Neural progenitor cell (in vitro differentiated cells): ENCODE measurements around the gene PTPRG. TPM values are rescaled to one million over a fixed set of nuclear protein-coding genes. Genes with fewer than 3 reads are reported as not detected.
"Not testable (repeated sequence)": the region's sequence is repeated elsewhere in the genome, so short reads cannot be mapped to it uniquely, and the experiment has no call there.

Source experiments
- DNase-seq: peaks from one replicate; pipeline ENCODE4 v3.0.0-alpha.2; 2016; ENCODE audit warnings: low spot score
- H2AFZ ChIP-seq: fragments of 200-600 bp; sonication (generic); replicated peaks from 2 replicates; pipeline ENCODE4 v1.6.1; 2016; ENCODE audit warnings: antibody characterized with exemption
- H3F3A ChIP-seq: fragments of 200-600 bp; sonication (generic); 2 replicates; pipeline ENCODE4 v1.6.1; 2016; ENCODE audit warnings: antibody characterized with exemption, low read depth
- H3K27ac ChIP-seq: fragments of 200-600 bp; sonication (generic); 2 replicates; pipeline ENCODE4 v1.5.1; 2016; ENCODE audit warnings: mild to moderate bottlenecking
- H3K27me3 ChIP-seq: fragments of 200-600 bp; sonication (generic); 2 replicates; pipeline ENCODE4 v1.6.1; 2016; ENCODE audit warnings: mild to moderate bottlenecking, moderate library complexity
- H3K36me3 ChIP-seq: fragments of 200-600 bp; sonication (generic); 2 replicates; pipeline ENCODE4 v1.5.1; 2016
- H3K4me1 ChIP-seq: fragments of 200-600 bp; sonication (generic); 2 replicates; pipeline ENCODE4 v1.6.1; 2016; ENCODE audit warnings: mixed run types
- H3K4me2 ChIP-seq: fragments of 200-600 bp; sonication (generic); 2 replicates; pipeline ENCODE4 v1.6.1; 2016
- H3K4me3 ChIP-seq: fragments of 200-600 bp; sonication (generic); 2 replicates; pipeline ENCODE4 v1.5.1; 2016
- H3K79me2 ChIP-seq: fragments of 200-600 bp; sonication (generic); 2 replicates; pipeline ENCODE4 v1.6.1; 2016; ENCODE audit warnings: low read depth
- H3K9ac ChIP-seq: fragments of 200-600 bp; sonication (generic); 2 replicates; pipeline ENCODE4 v1.6.1; 2016
- H3K9me3 ChIP-seq: fragments of 200-600 bp; sonication (generic); 2 replicates; pipeline ENCODE4 v1.5.1; 2016; ENCODE audit warnings: low read depth
- H4K20me1 ChIP-seq: fragments of 200-600 bp; sonication (generic); 2 replicates; pipeline ENCODE4 v1.6.1; 2016; ENCODE audit warnings: low read depth
- H3K27ac Mint-ChIP-seq: 3 replicates; pipeline ENCODE4 v1.8.0; 2021; ENCODE audit warnings: mixed read lengths
- H3K27me3 Mint-ChIP-seq: 2 replicates; pipeline ENCODE4 v1.8.0; 2022; ENCODE audit warnings: low read depth, mild to moderate bottlenecking, inconsistent platforms, moderate library complexity, mixed read lengths; ENCODE audit not compliant: insufficient read depth
- H3K36me3 Mint-ChIP-seq: 3 replicates; pipeline ENCODE4 v1.8.0; 2021; ENCODE audit warnings: mixed read lengths
- H3K4me1 Mint-ChIP-seq: 3 replicates; pipeline ENCODE4 v1.8.0; 2021; ENCODE audit warnings: mixed read lengths
- H3K4me3 Mint-ChIP-seq: 3 replicates; pipeline ENCODE4 v1.8.0; 2021; ENCODE audit warnings: mild to moderate bottlenecking, moderate library complexity, mixed read lengths
- H3K9me3 Mint-ChIP-seq: 3 replicates; pipeline ENCODE4 v1.8.0; 2020; ENCODE audit warnings: mixed read lengths
- CTCF ChIP-seq: fragments of 200-600 bp; sonication (generic); IDR thresholded peaks from 2 replicates; pipeline ENCODE4 v1.5.1; 2017; ENCODE audit warnings: antibody characterized with exemption, mild to moderate bottlenecking
- EZH2 ChIP-seq: fragments of 200-600 bp; sonication (generic); IDR thresholded peaks from 2 replicates; pipeline ENCODE4 v1.6.1; 2017; ENCODE audit warnings: antibody characterized with exemption, mild to moderate bottlenecking, moderate library complexity
- EZH2phosphoT487 ChIP-seq: fragments of 200-600 bp; sonication (generic); IDR thresholded peaks from 2 replicates; pipeline ENCODE4 v1.6.1; 2017; ENCODE audit warnings: antibody characterized with exemption
- total RNA-seq: library from RNA; depleted of rRNA; stranded (reverse); fragments of >200 nt; gene quantifications from 2 replicates; pipeline ENCODE4 v1.2.3, GENCODE V29; 2015; ENCODE audit warnings: low replicate concordance

Gene PTPRG
- total RNA-seq, 1 donor from 2014 or later = 65.3 TPM

GRCh38 chr3:62035402-62036057, 474.2 kb downstream of the PTPRG start:
- Histone ChIP-seq H4K20me1 (peaks cover 28% of the 10 kb centered on the region), H3K4me1 (no peaks in the 10 kb centered on the region), H3K79me2 (no peaks in the 10 kb centered on the region), H3K4me3 (no peak overlapping the region), H3F3A (no peaks in the 10 kb centered on the region), H3K9me3 (no peaks in the 10 kb centered on the region), H3K4me2 (no peak overlapping the region), H3K36me3 (no peaks in the 10 kb centered on the region), H2AFZ (no peak overlapping the region), H3K27me3 (no peaks in the 10 kb centered on the region), H3K9ac (no peak overlapping the region), H3K27ac (no peak overlapping the region)
- H3K36me3 Mint-ChIP-seq = no peaks in the 10 kb centered on the region
- no peak overlapping the region for H3K27ac Mint-ChIP-seq
- TF ChIP-seq CTCF (no peak), EZH2phosphoT487 (no peak), EZH2 (no peak)
- H3K4me1 Mint-ChIP-seq = no peaks in the 10 kb centered on the region
- DNase-seq = no peak
- H3K27me3 Mint-ChIP-seq = no peaks in the 10 kb centered on the region
- no peak overlapping the region for H3K4me3 Mint-ChIP-seq
- H3K9me3 Mint-ChIP-seq = no peaks in the 10 kb centered on the region

- Histone ChIP-seq H3K27ac (no peak overlapping the region), H3K27me3 (no peaks in the 10 kb centered on the region), H2AFZ (no peak overlapping the region), H3K4me3 (no peak overlapping the region), H3F3A (no peaks in the 10 kb centered on the region), H3K9me3 (no peaks in the 10 kb centered on the region), H3K36me3 (no peaks in the 10 kb centered on the region), H4K20me1 (peaks cover 28% of the 10 kb centered on the region), H3K4me1 (no peaks in the 10 kb centered on the region), H3K79me2 (peaks cover 6% of the 10 kb centered on the region), H3K9ac (no peak overlapping the region), H3K4me2 (no peak overlapping the region)
- Mint-ChIP-seq H3K9me3 (no peaks in the 10 kb centered on the region), H3K27ac (no peak overlapping the region), H3K4me3 (no peak overlapping the region), H3K36me3 (no peaks in the 10 kb centered on the region), H3K4me1 (no peaks in the 10 kb centered on the region), H3K27me3 (no peaks in the 10 kb centered on the region)
- no peak for TF ChIP-seq EZH2
- TF ChIP-seq EZH2phosphoT487 = no peak
- no peak for TF ChIP-seq CTCF
- no peak for DNase-seq
Measured at GRCh38 chr3:62036726-62037125, 475.4 kb downstream of the PTPRG start.

DNA sequence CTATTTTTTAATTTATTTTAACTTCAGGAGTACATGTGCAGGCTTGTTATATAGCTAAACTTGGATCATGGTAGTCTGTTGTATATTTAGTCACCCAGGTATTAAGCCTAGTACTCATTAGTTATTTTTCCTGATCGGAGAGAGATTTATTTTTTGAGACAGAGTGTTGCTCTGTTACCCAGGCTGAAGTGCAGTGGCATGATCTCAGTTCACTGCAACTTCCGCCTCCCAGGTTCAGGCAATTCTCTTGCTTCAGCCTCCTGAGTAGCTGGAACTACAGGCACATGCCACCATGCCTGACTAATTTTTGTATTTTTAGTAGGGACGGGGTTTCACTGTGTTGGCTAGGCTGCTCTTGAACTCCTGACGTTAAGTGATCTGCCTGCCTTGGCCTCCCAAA, 477.4 kb downstream of the PTPRG start:
- H3K4me2 ChIP-seq, H3K4me1 Mint-ChIP-seq, H3K36me3 Mint-ChIP-seq, H2AFZ ChIP-seq, H3K36me3 ChIP-seq, H3K9me3 ChIP-seq, H3K27me3 Mint-ChIP-seq, H3K4me3 Mint-ChIP-seq, H3K4me3 ChIP-seq, DNase-seq, H3K79me2 ChIP-seq, H3F3A ChIP-seq, H3K4me1 ChIP-seq, H3K27ac ChIP-seq, H3K27me3 ChIP-seq, H3K27ac Mint-ChIP-seq, H3K9me3 Mint-ChIP-seq, H3K9ac ChIP-seq: not testable (repeated sequence)
- H4K20me1 ChIP-seq = peaks cover 16% of the 10 kb centered on the region

DNA sequence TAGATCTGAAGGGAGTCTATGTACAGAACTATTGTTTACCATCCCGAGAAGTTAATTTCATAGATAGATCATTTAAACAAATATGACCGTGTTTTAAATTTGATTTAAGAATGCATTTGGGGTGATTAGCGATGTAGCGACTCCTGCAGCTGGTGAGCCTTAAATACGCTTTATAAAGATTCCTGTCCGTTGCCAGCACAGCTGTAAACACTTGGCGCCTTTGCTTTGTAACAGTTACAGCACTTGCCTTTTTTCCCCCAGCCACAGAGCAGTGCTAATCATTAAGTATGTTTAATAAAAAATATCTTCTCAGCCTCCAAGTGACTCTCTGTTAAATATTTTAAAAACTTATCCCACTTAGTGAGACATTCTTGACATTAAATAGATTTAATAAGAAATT, 478.2 kb downstream of the PTPRG start:
- Mint-ChIP-seq H3K4me3 (no peak overlapping the region), H3K9me3 (no peaks in the 10 kb centered on the region), H3K4me1 (peaks cover 8% of the 10 kb centered on the region), H3K27me3 (no peaks in the 10 kb centered on the region), H3K27ac (no peak overlapping the region), H3K36me3 (no peaks in the 10 kb centered on the region)
- TF ChIP-seq CTCF = no peak
- no peak for TF ChIP-seq EZH2
- TF ChIP-seq EZH2phosphoT487 = no peak
- H3K9me3 ChIP-seq = no peaks in the 10 kb centered on the region
- no peak overlapping the region for H3K4me2 ChIP-seq
- peaks cover 8% of the 10 kb centered on the region for H3K79me2 ChIP-seq
- peaks cover 10% of the 10 kb centered on the region for H3K4me1 ChIP-seq
- H4K20me1 ChIP-seq = peaks cover 8% of the 10 kb centered on the region
- no peak overlapping the region for H3K4me3 ChIP-seq
- H2AFZ ChIP-seq = no peak overlapping the region
- H3F3A ChIP-seq = no peaks in the 10 kb centered on the region
- DNase-seq = no peak
- H3K27me3 ChIP-seq = no peaks in the 10 kb centered on the region
- H3K9ac ChIP-seq = no peak overlapping the region
- H3K27ac ChIP-seq = no peak overlapping the region
- no peaks in the 10 kb centered on the region for H3K36me3 ChIP-seq
